CD4-positive, alpha-beta T cell treated with Interleukin-17A for 1 hour (primary cell): ENCODE data around the gene DCP2.
"Not testable (repeated sequence)": the region's sequence is repeated elsewhere in the genome, so short reads cannot be mapped to it uniquely, and the experiment has no call there.

Source experiments
- DNase-seq: peaks from one replicate; pipeline ENCODE4 v3.0.0-alpha.2; 2020

Gene DCP2

DNA sequence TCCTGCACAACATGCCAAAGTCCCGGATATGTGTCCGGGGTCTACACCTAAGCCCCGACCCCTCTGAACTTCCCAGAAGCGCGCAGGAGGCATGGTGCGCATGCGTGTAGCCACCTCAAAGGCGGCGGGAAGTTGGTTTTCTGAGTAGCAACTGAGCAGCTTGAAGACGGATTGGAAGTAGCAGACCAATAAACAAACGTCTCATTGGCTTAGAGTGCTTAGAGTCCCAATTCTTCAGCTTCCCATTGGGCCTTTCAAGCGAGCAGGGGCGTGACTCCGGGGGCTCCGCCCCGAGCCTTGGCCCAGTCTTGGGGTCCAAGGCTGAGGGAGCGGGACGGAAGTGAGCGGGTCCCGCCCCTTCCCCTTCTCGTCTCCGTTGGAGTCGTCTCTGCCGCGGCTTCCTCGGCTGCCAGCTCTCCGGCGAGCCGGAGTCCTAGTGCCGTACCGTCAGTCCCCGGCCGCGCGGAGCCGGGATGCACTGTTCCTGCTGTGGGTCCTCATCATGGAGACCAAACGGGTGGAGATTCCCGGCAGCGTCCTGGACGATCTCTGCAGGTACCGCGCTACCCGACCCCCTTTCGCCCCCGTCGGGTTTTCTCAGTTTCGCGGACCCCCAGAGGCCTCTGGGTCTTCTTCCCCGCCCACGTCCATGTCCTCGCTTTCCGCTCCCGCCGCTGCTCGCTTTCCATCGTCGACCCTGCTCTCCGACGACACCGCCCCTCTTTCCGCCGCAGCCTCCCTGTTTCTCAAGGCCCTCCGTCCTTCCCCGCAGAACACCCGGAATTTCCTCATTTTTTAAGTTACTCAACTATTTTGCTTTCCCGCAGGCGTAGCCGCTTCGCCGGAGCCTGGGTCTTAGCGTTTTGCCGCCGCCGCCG is at the start of gene DCP2:
DCP2 (plus strand) TSS at position 367 of the 878 bp plus-strand sequence; CDS start at position 503, 136 bp downstream.
- DNase-seq: peak; percentile 99

DNA sequence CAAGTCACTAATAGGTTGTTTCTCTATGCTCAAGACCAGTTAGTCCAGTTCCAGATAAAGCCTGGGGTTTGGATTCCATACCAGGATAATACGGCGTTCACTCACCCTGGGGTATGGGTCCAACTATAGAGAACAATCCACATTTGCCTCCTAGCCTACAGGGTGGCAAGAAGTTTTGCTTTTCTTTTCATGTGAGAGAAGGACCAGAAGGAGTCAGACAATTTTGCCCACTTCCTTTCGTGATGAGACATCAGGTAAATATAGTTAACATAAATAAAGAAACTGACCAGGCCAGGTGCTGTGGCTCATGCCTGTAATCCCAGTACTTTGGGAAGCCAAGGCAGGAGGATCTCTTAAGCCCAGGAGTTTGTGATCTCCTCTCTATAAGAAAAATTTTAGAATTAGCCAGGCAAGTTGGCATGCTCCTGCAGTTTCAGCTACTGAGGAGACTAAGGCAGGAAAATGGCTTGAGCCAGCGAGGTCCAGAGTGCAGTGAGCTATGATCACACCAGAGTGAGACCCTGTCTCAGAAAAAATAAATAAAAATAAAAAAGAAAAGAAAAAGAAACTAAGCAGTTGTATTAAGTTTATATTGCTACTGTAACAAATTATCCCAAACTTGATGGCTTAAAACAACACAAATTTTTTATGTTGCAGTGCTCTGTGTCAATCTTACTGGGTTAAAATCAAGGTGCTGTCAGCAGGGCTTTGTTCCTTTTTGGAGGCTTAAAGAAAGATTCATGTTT is 47.1 kb upstream of the DCP2 start:
- DNase-seq: peak; percentile 18

DNA sequence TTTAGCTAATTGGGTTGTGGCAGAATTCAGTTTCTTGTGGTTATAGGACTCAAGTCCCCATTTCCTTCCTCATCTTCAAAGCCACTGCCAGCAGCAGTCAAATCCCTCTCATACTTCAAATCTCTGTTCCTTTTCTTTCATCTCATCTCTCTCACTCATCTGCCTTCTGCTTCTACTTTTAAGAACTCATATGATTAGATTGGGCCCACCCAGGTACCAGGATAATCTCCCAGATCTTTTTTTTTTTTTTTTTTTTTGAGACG is 46.6 kb upstream of the DCP2 start:
- DNase-seq: peak; percentile 65

DNA sequence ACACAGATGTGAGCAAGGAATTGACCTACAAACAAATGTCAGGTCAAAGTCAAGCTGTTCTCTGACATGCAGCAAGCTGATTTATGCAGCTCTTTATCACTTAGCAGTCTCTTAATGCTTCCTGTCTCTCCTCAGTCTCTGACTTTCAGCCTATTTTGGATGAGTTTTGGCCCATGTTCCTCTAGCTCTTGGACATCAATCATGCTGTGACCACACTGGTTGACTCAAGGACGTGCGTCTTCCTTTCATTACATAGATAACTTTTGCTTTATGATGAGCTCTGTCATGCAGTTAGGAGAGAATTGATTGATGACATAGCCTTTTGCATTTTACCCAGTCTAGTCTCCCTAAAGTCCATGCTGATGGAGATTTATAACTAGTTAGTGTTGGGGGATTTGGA is 45.1 kb upstream of the DCP2 start:
- no peak for DNase-seq

DNA sequence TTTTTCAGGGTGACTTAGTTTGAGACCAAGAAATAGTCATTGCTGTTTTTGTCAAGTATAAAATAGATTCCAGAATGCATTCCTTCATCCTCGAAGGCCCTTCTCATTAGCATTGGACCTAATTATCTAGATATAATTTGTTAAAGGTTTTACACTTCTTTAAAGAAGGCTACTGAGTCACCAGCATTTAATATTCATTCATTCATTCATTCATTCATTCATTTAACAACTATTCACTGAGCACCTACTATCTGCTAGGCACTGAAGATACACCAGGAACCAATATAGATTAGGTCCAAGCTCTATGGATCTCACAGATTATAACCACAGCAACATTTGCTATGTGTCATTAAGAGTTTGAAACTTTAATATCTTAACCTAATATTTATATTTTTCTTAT is 43.5 kb upstream of the DCP2 start:
- DNase-seq: no peak

DNA sequence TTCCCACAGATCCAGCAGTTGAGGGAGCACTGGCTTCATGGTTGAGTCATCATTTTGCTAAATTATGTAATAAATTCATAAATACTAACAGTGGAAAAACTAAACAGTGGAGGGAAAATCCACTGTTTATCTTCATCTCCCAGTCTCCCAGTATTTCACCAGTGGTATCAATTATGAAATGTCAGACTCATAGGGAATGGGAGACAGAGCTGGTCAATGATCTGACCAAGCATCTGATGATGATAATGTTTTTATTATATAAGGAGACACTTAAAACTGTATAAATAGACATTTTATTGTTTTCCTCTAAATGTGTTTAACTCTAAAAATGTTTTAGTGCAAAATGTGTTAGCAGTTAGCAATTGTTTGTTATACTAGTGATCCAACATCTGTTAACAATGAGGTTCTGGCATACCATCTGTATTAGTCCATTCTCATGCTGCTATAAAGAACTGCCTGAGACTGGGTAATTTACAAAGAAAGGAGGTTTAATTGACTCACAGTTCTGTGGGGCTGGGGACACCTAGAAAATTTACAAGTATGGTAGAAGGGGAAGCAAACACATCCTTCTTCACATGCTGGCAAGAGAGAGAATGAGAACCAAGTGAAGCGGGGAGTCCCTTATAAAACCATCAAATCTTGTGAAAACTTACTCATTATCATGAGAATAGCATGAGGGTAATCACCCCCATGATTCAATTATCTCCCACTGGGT is 42.8 kb upstream of the DCP2 start:
- no peak for DNase-seq

DNA sequence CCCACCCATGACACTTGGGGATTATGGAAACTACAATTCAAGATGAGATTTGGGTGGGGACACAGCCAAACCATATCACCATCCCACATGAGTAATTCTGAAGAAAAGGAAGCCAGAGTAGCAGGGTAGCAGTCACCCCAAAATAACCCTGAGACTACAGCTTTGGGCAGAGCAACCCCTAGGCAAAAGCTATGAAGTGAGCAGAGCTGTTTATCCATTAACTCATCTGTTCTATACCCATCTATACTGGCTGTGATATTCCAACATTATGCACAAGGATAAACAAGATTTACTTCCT is 42.3 kb upstream of the DCP2 start:
- DNase-seq: no peak

DNA sequence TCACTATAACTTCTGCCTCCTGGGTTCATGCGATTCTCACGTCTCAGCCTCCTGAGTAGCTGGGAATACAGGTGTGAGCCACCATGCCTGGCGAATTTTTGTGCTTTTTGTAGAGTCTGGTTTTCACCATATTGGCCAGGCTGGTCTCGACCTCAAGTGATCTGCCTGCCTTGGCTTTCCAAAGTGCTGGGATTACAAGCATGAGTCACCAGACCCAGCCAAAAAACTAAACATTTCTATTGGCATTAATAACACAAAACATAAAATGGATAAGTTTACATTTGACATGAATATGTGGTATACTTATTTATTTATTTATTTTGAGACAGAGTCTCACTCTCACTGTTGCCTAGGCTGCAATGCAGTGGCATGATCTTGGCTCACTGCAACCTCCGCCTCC is 40.9 kb upstream of the DCP2 start:
- no peak for DNase-seq

DNA sequence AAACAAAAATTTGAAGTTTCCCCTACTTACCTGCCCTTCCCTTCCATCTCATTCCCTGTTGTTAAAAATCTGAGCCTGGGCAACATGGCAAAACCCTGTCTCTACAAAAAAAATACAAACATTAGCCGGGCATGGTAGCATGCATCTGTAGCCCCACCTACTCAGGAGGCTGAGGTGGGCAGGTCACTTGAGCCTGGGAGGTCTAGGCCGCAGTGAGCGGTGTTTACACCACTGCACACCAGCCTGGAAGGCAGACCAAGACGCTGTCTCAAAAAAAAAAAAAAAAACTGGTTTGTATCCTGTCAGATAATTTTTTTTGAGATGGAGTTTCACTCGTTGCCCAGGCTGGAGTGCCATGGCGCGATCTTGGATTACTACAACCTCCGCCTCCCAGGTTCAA is 38.3 kb upstream of the DCP2 start:
- no peak for DNase-seq

DNA sequence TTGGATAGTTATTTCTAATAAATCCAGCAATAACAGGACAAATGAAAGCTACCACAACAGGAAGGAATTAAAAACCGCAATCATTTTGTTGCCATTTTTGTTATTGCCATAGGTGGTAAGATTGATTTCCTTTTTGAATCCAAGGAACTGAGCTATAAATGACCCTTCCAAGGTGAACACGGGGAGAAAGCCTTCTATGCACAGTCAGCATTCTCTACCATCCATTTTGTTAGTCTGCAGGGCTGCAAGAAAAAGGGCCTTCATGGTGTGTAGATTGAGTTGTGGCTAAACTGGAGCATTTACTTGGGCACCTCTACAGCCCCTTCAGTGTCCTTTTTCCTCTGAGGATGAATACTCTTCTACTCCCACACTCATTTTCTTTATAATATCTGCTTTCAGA is 35.9 kb upstream of the DCP2 start:
- no peak for DNase-seq

DNA sequence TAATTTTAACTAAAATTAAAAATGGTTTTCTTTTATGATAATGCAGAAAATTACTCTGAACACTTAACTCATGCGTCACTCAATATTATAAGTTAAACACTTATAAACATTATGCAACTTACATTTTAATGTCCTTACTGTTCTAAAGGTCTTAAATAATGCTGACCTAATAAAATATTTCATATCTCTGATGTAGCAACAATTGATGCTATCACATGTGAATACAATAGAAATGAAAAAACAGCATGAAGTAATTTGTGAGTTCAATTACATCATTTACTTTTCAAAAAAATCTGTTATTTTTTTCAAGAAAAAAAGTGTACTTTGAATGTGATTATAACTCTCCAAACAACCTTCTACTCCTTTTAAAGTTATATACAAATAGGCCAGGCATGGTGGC is 28.1 kb upstream of the DCP2 start:
- no peak for DNase-seq

DNA sequence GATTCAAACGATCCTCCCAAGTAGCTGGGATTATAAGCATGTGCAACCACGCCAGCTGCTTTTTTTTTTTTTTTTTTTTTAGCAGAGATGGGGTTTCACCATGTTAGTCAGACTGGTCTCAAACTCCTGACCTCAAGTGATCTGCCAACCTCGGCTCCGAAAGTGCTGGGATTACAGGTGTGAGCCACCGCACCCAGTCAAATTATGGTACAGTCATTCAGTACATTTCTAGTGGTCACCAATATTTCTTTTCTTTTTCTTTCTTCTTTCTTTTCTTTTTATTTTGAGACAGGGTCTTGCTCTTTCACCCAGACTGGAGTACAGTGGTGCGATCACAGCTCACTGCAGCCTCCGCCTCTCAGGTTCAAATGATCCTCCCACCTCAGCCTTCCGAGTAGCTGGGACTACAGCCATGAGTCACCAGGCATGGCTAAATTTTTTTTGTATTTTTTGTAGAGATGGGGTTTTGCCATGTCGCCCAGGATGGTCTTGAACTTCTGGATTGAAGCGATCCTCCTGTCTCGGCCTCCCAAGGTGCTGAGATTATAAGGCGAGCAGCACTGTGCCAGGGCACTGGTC is 25.4 kb upstream of the DCP2 start:
- DNase-seq: no peak

DNA sequence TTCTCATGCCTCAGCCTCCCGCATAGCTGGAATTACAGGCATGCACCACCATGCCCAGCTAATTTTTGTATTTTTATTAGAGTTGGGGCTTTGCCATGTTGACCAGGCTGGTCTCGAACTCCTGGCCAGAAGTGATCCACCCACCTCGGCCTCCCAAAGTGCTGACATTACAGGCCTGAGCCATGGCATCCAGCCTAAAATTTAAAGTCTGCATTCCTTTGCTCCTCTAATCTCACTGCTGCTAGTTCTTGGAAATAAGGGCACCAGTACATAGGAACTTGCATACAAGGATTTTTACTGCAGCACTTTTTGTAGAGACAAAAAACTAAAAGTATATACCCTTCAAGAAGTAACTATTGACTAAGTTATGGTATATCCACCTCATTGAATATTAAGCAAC is 20.0 kb upstream of the DCP2 start:
- DNase-seq: no peak

DNA sequence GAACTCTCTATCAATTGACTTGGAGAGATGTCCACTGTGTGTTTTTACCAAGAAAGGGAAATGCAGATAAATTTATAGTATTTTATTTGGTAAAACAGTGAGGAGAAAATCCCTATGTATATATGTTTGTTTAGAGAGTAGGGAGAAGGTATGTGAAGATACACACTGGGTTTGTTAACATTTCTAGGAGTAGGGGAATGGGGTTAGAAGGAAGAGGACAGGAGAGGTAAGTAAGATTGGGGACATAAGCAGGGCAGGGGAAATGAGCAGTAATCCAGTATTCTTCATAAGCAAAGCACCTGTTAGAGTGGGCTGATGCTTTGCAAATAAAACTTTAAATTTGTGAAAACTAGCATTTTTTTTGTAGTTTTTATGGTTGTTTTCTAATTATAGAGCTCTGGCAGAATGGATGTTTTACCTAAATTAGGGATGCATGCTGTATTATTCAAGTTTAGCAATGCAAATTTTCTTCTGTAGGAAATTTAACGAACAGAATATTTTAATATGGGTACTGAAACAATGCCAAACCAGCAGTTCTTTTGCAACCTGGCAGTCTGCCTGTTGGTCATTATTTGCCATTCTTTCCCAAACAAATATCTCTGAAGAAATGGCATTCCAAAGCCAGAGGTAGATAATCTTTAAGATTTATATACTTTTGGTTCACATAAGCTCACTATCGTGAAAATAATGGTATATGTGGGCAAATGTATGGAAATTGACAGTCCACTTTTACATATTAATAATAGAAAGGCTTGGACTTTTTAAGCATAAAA is 19.4 kb upstream of the DCP2 start:
- DNase-seq: no peak

DNA sequence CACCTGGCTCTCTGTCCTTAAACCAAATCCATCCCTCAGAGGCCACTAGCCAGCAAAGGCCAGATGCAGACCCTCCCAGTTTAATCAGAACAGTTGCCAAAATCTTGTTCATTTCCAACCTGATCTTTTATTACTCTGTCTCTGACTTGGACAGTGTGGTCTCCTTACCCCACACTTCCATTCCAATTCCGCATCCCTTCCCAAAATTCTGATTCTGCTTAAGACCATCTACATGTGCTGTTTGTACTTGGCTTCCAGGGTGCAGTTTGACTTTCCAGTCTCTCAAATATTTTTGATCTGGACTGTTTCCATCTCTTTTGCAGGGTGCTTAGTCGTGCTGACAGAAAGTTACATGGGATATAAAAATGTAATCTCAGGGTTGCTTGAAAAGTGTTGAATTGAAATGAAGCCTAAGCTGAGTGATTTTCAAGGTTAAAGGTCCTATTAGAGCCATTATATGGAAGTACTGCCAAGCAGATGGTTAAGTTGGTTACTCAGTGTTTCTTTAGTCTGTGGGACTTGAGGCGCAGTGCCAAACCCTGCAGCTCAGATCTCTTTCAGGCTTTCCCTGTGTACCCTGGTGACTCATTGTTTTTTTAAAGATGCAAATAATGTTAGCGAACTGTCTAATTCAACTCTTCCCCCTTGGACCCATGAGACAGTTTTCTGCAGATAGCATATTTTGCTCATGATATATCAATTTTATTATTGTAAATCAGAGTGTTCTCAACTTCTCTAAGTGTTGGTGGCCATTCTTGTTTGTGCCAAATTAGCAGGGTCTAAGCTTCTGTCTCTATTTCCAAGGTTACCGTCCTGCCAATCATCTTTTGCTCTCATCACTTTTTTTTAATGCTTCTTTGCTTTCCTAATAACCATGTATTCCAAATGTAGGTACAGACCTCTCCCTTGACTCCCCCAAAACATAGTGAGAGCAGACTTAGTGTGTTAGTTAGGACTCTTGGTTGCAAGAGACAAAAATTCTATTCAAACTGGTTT is 18.2 kb upstream of the DCP2 start:
- DNase-seq: no peak

DNA sequence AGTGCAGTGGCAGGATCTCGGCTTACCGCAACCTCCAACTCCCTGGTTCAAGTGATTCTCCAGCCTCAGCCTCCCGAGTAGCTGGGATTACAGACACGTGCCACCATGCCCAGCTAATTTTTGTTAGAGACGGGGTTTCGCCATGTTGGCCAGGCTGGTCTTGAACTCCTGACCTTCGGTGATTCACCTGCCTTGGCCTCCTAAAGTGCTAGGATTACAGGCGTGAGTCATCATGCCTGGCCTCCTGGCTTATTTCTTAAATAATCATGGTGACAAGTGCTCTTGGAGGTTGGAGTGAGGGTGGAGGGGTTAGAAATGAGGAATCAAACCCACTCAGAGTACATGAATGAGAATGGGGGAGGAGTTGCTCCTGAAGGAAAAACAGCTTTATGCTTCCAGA is 16.7 kb upstream of the DCP2 start:
- DNase-seq: not testable (repeated sequence)

DNA sequence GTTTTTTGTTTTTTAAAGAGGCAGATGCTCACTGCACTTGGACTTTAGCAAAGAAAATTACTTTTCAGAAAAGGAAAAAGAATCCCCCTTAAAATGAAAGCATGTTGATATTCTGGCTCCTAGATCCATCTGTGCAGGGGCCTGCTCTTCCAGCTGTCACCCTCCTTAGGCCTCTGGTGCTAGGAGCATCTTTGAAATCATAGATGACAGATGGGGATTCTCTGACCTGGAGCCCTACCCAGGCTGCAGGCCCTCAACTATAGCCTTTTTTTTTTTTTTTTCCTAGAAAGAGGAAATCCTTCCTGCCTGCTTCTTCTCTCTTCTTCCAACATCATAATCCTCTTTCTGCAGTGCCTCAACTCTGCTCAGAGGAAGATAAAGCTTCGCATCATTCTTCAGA is 16.3 kb upstream of the DCP2 start:
- DNase-seq: no peak

DNA sequence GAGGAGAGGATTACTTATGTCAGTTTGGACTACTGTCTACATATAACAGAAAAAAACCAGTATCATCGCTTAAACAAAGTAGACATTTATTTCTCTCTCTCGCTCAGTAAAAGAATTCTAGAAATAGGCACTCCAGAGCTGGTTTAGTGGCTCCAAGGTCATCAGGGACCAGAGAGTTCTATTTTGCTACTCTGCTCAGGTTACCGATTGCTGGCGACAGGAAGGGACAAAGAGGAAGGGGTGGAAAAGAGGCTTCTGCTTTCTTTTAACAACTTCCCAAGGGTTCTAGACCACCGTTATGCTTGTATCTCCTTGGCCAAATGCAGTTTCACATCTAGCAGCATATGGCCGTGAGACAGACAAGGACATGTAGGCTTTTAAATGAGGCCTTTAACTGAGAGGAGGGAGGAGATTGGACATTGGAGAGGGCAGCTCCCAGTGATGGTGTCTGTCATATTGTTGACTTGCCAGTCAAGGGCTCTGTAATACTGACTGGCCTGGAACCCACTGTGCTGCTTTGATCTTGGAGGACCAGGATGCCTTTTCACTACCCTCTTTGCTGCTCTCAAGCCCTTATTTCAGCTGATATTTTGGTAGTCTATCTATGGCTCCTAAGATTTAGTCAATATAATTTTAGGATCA is 15.6 kb upstream of the DCP2 start:
- no peak for DNase-seq

DNA sequence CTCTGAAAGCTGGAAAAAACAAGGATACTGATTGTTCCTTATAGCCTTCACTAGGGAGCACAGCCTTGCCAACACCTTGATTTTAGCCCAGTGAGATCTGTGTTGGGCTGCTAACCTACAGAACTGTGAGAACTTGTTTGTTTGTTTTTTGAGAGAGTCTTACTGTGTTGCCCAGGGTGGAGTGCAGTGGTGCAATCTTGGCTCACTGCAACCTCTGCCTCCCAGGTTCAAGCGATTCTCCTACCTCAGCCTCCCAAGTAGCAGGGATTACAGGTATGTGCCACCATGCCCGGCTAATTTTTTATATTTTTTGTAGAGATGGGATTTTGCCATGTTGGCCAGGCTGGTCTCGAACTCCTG is 13.2 kb upstream of the DCP2 start:
- not testable (repeated sequence) for DNase-seq

DNA sequence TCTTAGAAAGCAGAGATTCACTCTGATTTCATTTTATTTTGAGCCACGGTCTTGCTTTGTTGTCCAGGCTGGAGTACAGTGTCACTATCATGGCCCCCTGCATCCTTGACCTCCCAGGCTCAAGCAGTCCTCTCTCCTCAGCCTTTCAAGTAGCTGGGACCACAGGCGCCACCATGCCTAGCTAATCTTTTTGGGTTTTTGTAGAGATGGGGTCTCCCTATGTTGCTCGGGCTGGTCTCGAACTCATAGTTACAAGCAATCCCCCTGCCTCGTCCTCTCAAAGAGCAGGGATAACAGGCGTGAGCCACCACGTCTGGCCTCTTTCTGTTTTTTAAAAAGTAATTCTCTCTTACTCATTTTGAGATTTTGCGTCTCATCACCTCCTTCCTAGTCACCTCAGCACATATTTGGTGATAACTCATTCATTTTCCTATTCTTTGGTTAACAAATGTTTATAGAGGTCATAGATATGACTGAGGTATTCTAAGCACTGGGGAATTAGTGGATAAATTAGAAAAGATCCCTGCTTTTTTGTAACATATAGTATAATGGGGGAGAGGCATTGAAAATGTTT is 10.8 kb upstream of the DCP2 start:
- DNase-seq: no peak

DNA sequence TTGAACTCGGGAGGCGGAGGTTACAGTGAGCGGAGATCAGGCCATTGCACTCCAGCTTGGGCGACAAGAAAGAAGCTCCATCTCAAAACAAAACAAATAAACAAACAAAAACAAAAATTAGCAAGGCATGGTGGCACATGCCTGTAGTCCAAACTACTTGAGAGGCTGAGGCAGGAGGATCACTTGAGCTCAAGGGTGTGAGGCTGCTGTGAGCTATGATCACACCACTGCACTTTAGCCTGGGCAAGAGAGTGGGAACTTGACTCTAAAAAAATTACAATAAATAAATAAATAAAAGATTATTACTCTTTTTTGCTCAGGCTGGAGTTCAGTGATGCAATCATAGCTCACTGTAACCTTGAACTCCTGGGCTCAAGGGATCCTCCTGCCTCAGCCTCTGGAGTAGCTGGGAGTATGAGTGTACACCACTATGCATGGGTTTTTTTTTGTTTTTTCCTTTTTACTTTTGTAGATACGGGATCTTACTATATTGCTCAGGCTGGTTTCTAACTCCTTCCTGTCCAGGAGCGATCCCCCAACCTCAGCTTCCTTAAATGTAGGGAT is 9.0 kb upstream of the DCP2 start:
- no peak for DNase-seq
